Ishikawa (cell line): ENCODE results near the gene VCAN.

Experiments
- CEBPB ChIP-seq: IDR thresholded peaks from 2 replicates; pipeline ENCODE4 v1.6.1; 2012
- CREB1 ChIP-seq: IDR thresholded peaks from 2 replicates; pipeline ENCODE4 v1.6.1; 2012; ENCODE audit warnings: low read depth
- EGR1 ChIP-seq: IDR thresholded peaks from 2 replicates; pipeline ENCODE4 v1.6.1; 2012
- EP300 ChIP-seq: IDR thresholded peaks from 2 replicates; pipeline ENCODE4 v1.6.1; 2012; ENCODE audit warnings: borderline replicate concordance
- FOXM1 ChIP-seq: IDR thresholded peaks from 2 replicates; pipeline ENCODE4 v1.6.1; 2012; ENCODE audit warnings: low read depth, borderline replicate concordance
- MAX ChIP-seq: IDR thresholded peaks from 2 replicates; pipeline ENCODE4 v1.6.1; 2012
- NFIC ChIP-seq: IDR thresholded peaks from 2 replicates; pipeline ENCODE4 v1.6.1; 2012
- RAD21 ChIP-seq: IDR thresholded peaks from 2 replicates; pipeline ENCODE4 v1.6.1; 2012; ENCODE audit warnings: low read depth
- REST ChIP-seq: IDR thresholded peaks from 2 replicates; pipeline ENCODE4 v1.6.1; 2012; ENCODE audit warnings: low read depth, mild to moderate bottlenecking
- TAF1 ChIP-seq: IDR thresholded peaks from 2 replicates; pipeline ENCODE4 v1.6.1; 2012; ENCODE audit warnings: low read depth, mild to moderate bottlenecking
- TCF12 ChIP-seq: IDR thresholded peaks from 2 replicates; pipeline ENCODE4 v1.6.1; 2012; ENCODE audit warnings: low read depth
- TEAD4 ChIP-seq: IDR thresholded peaks from 2 replicates; pipeline ENCODE4 v1.6.1; 2012
- USF1 ChIP-seq: IDR thresholded peaks from 2 replicates; pipeline ENCODE4 v1.6.1; 2012
- YY1 ChIP-seq: IDR thresholded peaks from 2 replicates; pipeline ENCODE4 v1.6.1; 2012; ENCODE audit warnings: low read depth
- ZBTB7A ChIP-seq: IDR thresholded peaks from 2 replicates; pipeline ENCODE4 v1.6.1; 2012; ENCODE audit warnings: low read depth

The VCAN gene

GRCh38 chr5:83494666-83495065, 23.1 kb downstream of the VCAN start:
- no peak for TF ChIP-seq TAF1
- no peak for TF ChIP-seq TCF12
- TF ChIP-seq RAD21: no peak
- no peak for TF ChIP-seq TEAD4

- TF ChIP-seq RAD21 (no peak), CREB1 (no peak), EGR1 (no peak), NFIC (no peak), REST (no peak), EP300 (no peak), TEAD4 (no peak), CEBPB (no peak), USF1 (no peak), FOXM1 (no peak), TAF1 (no peak), MAX (no peak), YY1 (no peak)
These were observed 25.1 kb downstream of the VCAN start for GRCh38 chr5:83496626-83497025.

- TF ChIP-seq EP300: no peak
These were observed 27.0 kb downstream of the VCAN start for GRCh38 chr5:83498585-83498984.

GRCh38 chr5:83503662-83504061, 32.1 kb downstream of the VCAN start:
- no peak for TF ChIP-seq ZBTB7A
- no peak for TF ChIP-seq TCF12
- TF ChIP-seq USF1: no peak
- TF ChIP-seq REST: no peak
- no peak for TF ChIP-seq TEAD4
- TF ChIP-seq CEBPB: no peak
- no peak for TF ChIP-seq MAX
- no peak for TF ChIP-seq CREB1
- no peak for TF ChIP-seq FOXM1
- TF ChIP-seq YY1: no peak
- no peak for TF ChIP-seq TAF1
- TF ChIP-seq RAD21: no peak
- no peak for TF ChIP-seq NFIC
- TF ChIP-seq EP300: no peak
- no peak for TF ChIP-seq EGR1

GRCh38 chr5:83507431-83507830, 35.9 kb downstream of the VCAN start:
- no peak for TF ChIP-seq RAD21
- no peak for TF ChIP-seq EP300
- TF ChIP-seq CREB1: no peak
- no peak for TF ChIP-seq TEAD4
- no peak for TF ChIP-seq NFIC
- no peak for TF ChIP-seq TAF1
- no peak for TF ChIP-seq ZBTB7A
- TF ChIP-seq MAX: no peak
- no peak for TF ChIP-seq TCF12
- TF ChIP-seq YY1: no peak
- no peak for TF ChIP-seq REST
- no peak for TF ChIP-seq EGR1
